Measurements from ENCODE around the gene C11orf24.

DNA sequence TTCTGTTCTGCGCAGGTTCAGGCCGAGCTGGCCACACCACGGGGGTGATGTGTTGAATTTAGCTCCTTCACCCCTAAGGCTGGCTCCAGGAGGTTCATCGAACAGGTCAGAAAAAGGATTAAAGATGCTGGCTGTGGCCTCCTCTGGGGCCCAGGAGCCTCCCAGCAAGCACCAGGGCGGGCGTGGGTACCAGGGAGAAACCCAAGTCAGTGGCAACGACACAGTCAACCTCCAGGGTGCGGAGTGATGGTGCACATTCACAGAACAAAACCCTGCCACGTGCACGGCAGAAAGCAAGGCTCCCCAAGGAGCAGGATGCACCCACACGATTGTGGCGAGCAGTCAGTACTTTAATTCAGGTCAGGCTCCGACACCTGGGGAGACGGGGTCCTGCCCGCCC, 10.8 kb downstream of the C11orf24 start:
- TF ChIP-seq, protein P1, sequence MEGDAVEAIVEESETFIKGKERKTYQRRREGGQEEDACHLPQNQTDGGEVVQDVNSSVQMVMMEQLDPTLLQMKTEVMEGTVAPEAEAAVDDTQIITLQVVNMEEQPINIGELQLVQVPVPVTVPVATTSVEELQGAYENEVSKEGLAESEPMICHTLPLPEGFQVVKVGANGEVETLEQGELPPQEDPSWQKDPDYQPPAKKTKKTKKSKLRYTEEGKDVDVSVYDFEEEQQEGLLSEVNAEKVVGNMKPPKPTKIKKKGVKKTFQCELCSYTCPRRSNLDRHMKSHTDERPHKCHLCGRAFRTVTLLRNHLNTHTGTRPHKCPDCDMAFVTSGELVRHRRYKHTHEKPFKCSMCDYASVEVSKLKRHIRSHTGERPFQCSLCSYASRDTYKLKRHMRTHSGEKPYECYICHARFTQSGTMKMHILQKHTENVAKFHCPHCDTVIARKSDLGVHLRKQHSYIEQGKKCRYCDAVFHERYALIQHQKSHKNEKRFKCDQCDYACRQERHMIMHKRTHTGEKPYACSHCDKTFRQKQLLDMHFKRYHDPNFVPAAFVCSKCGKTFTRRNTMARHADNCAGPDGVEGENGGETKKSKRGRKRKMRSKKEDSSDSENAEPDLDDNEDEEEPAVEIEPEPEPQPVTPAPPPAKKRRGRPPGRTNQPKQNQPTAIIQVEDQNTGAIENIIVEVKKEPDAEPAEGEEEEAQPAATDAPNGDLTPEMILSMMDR (IDR thresholded peaks at IDR 0.05; ENCODE audit: control extremely low read depth in 1 of 3, insufficient read depth in 1 of 3, low read depth in 1 of 3, low read length in 3 of 3) = no peak
- TF ChIP-seq, protein P2, sequence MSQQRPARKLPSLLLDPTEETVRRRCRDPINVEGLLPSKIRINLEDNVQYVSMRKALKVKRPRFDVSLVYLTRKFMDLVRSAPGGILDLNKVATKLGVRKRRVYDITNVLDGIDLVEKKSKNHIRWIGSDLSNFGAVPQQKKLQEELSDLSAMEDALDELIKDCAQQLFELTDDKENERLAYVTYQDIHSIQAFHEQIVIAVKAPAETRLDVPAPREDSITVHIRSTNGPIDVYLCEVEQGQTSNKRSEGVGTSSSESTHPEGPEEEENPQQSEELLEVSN (IDR thresholded peaks at IDR 0.05) = no peak
- TF ChIP-seq CHD1 (IDR thresholded peaks at IDR 0.05; ENCODE audit: low read depth, low read length) (no peak), SUZ12 (IDR thresholded peaks at IDR 0.05; ENCODE audit: low read length) (no peak), POU5F1 (IDR thresholded peaks at IDR 0.05; ENCODE audit: low read depth, low read length) (no peak)
- TF ChIP-seq, protein P3, sequence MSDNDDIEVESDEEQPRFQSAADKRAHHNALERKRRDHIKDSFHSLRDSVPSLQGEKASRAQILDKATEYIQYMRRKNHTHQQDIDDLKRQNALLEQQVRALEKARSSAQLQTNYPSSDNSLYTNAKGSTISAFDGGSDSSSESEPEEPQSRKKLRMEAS (IDR thresholded peaks at IDR 0.05) = no peak
- TF ChIP-seq, protein P4, sequence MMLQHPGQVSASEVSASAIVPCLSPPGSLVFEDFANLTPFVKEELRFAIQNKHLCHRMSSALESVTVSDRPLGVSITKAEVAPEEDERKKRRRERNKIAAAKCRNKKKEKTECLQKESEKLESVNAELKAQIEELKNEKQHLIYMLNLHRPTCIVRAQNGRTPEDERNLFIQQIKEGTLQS (IDR thresholded peaks at IDR 0.05; ENCODE audit: insufficient read depth, low read depth, low read length) = no peak
